HG02943 (cell line): ENCODE results near the gene EPHB2.

ENCODE experiments used
- ATAC-seq: cut with Tn5 transposase; IDR thresholded peaks from one replicate; pipeline ENCODE4 v1.9.1; 2021; ENCODE audit warnings: mild to moderate bottlenecking, low read depth, moderate library complexity; ENCODE audit not compliant: unreplicated experiment

The EPHB2 gene

DNA sequence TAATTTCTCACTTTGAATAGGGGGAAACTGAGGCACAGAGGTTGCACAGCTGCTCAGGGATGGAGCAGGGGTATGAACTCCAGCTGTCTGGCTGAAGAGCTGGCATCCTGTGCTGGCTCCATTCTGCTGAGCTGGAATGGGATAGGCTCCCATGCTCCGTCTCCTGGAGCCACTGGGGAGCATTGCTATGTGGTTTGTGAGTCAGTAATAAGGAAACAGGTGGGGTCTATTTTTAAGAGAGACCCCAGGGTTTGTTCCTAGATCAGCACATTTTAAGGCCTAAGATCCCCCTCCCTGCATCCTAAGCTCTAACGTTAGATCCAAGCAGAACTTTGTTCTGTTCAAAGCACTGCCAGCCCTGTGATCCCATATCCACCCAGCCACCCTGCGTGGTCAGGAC, 189.8 kb downstream of the EPHB2 start:
- no peak for ATAC-seq

DNA sequence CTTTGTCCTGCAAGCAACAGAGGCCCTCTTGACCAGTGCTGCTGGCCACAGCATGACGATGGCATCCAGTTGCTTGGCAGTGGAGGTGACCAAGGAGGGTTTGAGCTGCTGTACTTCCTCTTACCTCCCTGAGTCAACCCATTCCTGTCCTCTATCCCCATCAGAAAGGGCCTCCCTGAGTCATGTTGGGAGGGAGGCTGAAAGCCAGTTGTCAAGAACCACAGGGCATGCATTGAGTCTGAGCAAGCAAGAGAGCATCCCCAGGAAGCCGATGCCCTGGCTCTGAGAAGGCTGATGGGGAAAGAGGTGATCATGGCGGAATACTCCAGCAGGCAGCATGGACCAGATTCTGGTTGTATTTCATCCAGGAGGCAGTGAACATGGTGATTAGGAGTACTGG, 192.5 kb downstream of the EPHB2 start:
- no peak for ATAC-seq

DNA sequence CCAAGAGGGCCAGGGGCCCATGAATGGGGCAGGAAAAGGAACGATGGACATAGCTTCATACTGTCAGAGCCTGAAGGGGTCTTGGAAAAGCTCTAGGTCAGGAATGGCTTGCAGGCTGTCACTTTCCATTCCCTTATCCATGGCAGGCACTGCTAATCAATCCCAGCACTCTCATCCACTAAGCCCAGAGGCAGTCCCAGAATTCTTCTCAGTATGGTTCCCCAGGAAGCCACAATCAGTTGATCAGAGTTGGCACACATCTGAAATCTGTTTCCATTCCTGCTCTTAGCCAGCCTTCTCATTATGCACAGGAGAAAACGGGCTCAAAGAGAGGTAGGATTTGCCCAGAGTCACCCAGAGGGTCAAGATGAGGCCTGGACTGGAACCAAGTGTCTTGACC, 196.3 kb downstream of the EPHB2 start:
- no peak for ATAC-seq

DNA sequence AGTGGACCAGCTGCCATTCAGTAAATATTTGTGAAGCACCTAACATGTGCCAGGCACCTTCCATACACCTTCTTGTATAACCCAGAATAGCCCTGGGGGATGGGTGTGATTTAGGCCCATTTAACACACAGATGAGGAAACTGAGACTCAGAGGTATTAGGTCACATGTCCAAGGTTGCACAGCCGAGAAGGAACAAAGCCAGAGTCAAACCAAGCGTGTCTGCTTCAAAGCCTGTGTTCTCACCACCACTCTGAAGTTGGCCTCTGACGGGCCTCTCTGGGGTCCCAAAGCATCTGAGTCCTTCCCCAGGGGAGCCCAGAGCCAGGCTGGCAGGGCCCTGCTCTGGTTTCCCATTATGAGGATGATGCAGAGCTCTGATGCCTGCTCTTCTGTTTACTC, 196.9 kb downstream of the EPHB2 start:
- ATAC-seq = no peak

DNA sequence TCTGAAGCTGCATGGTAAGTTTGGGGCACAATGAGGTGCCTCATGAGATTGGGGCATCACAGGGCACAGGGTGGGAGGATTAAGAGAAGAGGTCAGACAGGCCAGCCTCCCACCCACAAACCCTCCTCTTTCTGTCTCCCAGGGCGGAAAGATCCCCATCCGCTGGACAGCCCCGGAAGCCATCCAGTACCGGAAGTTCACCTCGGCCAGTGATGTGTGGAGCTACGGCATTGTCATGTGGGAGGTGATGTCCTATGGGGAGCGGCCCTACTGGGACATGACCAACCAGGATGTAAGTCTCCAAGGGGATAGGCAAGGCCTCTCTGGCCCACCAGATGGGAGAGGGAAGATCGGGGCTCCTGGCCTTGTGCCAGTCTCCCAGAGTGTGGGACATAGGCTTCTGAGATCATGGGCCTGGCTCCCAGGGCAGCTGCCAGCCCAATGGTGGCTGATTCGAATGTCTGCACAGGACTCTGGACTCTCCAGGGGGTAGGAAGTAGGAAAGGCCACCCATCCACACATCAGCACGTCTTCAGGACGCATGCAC, 198.3 kb downstream of the EPHB2 start:
- no peak for ATAC-seq

DNA sequence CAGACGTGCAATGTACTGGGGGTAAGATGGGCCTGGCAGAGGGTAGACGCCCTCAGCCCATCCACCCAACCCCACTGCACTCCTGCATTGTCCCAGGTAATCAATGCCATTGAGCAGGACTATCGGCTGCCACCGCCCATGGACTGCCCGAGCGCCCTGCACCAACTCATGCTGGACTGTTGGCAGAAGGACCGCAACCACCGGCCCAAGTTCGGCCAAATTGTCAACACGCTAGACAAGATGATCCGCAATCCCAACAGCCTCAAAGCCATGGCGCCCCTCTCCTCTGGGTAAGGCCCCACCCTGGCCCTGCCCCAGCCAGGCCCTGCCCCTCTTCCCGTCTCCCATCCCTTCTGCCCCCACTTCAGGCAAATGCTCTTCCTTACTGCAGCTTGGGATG, 199.6 kb downstream of the EPHB2 start:
- no peak for ATAC-seq

DNA sequence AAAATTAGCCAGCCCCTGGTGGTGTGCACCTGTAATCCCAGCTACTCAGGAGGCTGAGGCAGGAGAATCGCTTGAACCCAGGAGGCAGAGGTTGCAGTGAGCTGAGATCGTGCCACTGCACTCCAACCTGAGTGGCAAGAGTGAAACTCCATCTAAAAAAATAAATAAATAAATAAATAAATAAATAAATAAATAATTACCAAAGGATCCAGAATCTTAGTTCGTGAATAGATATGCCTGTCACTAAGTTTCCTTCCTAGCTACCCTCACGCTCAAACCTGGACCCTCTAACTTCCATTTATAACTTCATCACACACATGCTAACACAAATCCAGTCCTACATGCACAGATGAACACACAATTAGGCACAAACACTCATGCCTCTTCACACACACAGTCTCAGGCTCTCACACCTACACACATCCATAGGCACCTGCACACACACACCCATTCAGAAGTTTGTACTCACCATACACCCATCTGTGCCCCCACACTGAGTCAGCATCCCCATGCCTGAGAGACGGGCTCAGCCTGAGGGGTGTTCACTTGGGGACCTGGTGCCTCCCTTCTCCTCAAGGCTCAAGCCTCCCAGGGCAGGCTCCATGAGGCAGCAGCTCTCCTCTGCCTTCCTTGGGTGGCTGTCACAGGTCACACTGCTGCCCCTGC, 200.5 kb downstream of the EPHB2 start:
- ATAC-seq = no peak

DNA sequence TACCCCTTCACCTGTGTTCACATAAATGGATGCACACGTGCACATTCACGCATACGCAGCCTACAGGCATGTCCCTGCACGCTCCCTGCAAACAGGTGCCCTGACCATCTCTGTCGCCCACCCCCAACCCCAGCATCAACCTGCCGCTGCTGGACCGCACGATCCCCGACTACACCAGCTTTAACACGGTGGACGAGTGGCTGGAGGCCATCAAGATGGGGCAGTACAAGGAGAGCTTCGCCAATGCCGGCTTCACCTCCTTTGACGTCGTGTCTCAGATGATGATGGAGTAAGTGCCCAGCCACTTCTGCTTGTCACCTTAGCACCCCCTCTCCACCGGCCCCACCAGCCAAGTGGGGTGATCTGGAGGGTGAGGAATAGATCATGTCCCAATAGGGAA, 201.7 kb downstream of the EPHB2 start:
- ATAC-seq = no peak

DNA sequence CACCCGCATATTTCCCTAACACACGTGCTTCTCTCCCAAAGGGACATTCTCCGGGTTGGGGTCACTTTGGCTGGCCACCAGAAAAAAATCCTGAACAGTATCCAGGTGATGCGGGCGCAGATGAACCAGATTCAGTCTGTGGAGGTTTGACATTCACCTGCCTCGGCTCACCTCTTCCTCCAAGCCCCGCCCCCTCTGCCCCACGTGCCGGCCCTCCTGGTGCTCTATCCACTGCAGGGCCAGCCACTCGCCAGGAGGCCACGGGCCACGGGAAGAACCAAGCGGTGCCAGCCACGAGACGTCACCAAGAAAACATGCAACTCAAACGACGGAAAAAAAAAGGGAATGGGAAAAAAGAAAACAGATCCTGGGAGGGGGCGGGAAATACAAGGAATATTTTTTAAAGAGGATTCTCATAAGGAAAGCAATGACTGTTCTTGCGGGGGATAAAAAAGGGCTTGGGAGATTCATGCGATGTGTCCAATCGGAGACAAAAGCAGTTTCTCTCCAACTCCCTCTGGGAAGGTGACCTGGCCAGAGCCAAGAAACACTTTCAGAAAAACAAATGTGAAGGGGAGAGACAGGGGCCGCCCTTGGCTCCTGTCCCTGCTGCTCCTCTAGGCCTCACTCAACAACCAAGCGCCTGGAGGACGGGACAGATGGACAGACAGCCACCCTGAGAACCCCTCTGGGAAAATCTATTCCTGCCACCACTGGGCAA, 202.9 kb downstream of the EPHB2 start:
- ATAC-seq = no peak

DNA sequence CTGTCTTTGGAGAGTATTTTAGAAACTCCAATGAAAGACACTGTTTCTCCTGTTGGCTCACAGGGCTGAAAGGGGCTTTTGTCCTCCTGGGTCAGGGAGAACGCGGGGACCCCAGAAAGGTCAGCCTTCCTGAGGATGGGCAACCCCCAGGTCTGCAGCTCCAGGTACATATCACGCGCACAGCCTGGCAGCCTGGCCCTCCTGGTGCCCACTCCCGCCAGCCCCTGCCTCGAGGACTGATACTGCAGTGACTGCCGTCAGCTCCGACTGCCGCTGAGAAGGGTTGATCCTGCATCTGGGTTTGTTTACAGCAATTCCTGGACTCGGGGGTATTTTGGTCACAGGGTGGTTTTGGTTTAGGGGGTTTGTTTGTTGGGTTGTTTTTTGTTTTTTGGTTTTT, 203.5 kb downstream of the EPHB2 start:
- no peak for ATAC-seq

DNA sequence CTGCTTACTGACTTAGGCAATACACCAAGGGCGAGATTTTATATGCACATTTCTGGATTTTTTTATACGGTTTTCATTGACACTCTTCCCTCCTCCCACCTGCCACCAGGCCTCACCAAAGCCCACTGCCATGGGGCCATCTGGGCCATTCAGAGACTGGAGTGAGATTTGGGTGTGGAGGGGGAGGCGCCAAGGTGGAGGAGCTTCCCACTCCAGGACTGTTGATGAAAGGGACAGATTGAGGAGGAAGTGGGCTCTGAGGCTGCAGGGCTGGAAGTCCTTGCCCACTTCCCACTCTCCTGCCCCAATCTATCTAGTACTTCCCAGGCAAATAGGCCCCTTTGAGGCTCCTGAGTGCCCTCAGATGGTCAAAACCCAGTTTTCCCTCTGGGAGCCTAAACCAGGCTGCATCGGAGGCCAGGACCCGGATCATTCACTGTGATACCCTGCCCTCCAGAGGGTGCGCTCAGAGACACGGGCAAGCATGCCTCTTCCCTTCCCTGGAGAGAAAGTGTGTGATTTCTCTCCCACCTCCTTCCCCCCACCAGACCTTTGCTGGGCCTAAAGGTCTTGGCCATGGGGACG, 204.1 kb downstream of the EPHB2 start:
- no peak for ATAC-seq

DNA sequence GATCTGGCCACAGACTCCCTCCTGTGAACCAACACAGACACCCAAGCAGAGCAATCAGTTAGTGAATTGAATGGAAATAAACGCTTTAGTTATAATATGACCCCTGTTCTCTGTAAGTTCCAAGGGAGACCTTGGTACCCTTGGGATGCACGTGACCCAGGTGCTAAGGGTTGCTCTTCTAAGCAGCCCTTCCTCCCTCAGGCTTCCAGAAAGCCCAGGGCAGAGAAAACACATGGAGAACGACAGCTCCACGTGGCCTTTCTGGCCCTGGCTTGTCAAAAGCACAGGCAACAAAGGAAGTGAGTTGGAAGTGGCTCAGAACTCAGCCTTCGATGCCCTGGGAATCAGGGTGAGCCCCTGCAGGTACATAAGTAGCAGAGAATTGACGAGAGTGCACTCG, 204.6 kb downstream of the EPHB2 start:
- ATAC-seq = no peak

DNA sequence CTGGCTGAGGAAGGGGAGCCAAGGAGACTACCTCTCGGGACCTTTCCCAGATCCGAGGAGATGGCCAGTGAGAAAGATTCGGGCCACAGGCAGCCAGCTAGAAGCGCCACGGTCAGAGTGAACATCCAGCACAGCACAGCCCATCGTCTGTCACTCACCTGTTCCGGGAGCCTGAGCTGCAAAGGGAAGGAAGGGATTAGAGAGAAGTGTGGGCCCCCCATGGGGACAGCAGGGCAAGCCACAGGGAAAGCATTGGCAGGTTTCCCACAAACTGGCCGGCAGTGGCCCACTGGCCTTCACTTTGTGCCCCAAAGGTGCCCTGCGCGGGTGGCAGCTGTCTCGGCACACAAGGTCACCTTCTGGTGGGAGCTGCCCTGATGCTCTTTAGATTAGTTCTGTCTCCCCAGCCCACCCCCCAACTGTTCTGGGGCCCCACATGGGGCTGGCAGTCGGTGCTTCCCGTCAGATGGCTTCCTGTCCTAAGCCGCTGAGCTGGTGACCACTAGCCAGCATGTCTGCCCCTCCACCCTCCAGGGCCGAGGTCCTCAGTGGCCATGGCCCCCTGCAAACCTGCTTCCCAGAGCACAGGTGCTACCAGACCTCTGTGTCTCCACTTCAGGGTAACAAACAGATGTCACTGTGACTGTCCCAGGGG, 205.3 kb downstream of the EPHB2 start:
- no peak for ATAC-seq

DNA sequence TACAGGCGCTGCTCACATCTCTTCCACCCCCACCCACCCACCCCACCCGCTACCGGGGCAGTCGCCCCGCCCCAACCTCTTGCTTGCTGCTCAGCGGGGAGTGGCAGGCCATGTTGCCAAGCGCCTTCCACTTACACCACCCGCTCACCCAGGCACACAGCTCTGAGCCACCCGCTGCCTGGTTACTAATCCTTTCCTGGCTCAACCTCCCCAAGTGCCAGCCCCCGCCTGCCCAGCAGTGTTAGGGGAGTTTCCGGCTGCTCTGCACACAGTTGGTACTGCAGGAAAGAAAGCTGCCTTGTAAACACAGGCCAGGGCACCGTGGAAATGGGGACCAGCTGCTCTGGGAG, 205.8 kb downstream of the EPHB2 start:
- ATAC-seq = no peak

DNA sequence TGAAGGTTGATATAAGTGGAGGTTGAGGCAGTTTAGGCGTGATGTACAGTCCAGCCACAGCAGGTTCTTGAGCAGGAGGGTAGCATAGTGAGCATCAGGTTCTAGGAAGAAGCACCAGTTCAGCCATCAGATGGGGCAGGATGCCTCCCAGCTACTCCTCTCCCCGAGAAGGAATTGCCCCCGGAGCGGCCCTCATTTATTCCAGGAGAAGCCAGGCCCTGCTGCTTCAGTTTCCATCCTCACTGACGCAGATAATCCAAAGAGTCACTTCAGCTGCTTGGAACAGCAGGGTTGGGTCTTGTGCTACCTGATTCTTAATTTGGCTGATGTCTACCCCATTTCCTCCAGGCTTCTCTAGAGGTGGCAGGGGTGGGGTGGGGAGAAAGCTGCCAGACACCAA, 207.3 kb downstream of the EPHB2 start:
- no peak for ATAC-seq

DNA sequence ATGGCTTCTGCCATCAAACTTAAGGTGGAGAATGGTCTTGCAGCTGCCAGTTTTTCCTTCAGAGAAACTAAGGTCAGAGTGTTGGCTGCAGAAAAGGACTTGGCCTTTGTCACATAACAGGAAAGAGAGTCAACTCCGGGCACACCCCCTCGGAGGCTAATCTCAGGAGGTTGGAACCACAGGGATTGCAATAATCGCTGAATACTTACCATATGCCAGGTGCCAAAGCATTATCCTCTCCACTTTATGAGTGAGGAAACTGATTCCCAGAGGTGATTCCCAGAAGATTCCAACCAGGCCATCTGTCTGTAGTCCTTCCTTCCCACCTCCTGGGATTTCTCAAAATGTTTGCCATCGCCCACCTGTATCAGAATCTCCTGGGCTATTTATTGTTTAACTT, 208.0 kb downstream of the EPHB2 start:
- ATAC-seq = no peak

DNA sequence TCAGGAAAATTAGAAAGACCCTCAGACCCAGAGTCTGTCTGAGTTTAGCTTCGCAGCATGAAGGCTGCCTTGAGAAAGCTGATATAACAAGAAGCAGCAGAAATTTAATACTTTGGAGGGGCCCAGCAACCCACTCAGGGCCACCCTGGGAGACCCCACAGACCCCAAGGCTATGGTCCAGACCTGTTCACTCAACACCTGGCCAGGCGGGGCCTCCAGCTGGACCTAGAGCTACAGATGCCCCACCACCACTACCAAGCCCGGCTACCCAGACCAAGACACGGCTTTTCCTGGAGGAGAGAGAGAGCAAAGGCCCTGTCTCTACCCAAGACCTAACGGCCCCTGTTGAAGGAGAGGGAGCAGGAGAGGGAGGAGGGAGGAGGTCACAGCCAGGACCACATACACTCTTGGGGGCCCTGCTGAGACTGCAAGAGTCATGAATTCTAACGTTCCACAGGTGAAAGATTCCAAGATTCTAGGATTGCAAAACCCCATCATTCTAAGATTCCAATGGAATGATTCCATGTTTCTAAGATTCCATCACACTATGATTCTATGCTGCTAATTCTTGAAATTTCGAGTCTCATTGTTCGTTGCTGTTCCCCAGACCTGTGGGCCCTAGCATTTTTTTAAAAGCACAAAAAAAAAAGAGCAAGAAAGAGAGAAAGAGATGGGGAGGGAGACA, 208.8 kb downstream of the EPHB2 start:
- no peak for ATAC-seq

DNA sequence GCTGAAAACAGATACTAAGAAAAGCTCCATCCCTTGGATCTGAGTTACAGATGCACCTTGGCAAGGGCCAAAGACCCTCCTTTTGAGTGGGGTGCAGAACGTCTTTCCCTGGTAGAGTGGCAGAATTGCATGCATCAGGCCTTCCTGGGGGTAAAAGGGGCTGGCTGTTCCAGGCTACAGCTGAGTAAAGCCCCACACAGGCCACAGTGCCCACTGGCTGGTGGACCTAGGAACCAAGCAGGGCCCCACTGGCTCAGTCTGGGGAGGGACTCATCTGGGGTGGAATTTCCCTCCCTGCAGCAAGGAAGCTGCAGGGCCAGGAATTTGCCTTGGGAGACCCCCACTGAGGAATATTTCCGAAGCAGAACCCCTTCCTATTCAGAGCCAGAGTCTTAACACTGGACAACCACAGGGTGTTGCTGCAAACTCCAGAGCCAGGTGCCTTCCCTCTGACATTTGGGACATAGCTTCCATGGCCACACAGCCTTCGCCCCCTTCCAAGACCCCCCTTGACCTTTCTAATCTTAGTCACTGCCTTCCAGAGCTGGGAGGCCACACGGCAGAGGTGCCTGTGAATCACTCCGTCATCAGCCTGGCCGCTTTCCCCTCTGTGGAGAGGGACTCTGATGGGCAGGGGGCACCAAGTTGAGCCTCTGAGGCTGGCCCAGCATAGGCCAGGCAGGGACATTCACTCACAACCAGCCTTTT, 209.5 kb downstream of the EPHB2 start:
- no peak for ATAC-seq

DNA sequence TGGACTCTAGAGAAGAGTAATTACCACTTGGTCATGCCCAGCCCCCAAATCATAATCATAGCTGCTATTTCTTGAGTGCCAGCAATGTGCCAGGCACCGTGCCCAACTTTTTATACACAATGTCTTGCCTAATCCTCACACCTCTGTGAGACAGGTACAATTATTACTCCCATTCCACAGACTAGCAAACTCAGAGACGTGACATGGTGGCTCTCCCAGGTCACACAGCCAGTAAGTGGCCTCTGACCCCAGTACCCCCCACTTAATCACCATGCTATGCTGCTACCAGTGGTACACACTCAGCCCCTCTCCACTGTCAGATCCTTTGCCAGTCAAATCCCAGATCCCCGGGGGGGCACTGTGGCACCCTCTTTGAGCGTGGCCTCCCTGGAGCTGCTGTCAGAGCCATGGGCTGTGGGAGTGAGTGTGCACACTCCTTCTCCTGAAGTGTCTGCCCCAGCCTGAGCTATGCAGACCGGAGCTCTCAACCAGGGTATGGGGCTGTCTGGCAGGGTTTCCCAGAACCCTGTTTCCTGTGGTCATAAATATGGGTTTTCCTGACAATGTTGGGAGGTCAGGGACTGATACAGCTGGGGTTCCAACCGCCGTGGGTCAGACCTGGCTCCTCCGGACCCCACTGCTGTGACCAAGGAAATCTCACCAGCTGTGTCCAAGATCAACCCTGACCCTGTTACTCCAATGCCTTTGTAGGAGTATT, 210.3 kb downstream of the EPHB2 start:
- ATAC-seq = no peak
